WTC11 (cell line): ENCODE measurements around the gene BCL11B. TPM values are rescaled to one million over a fixed set of nuclear protein-coding genes. Genes with fewer than 3 reads are reported as not detected.

Experiments
- ATAC-seq: fragments of 200-7000 bp; cut with Tn5 transposase; 2 replicates; pipeline ENCODE4 v1.10.0; 2021; ENCODE audit warnings: mild to moderate bottlenecking, moderate library complexity
- CTCF ChIA-PET: fragments of 300-600 bp; sonication (Branson Sonifier 250); formaldehyde crosslinking; loops from one replicate; lab custom pipeline; 2021; ENCODE audit warnings: antibody characterized with exemption; lab: Charles Lee
- POLR2A ChIA-PET: fragments of 350-600 bp; sonication (Branson Sonifier 250); formaldehyde crosslinking; loops from one replicate; lab custom pipeline; 2021; ENCODE audit warnings: antibody characterized with exemption; lab: Charles Lee
- DNase-seq: peaks from one replicate; pipeline ENCODE4 v3.0.0; 2021; ENCODE audit warnings: low spot score
- H3K27ac Mint-ChIP-seq: 2 replicates; pipeline ENCODE4 v1.8.0; 2021; ENCODE audit warnings: mixed read lengths
- H3K27me3 Mint-ChIP-seq: 2 replicates; pipeline ENCODE4 v1.8.0; 2021; ENCODE audit warnings: low read depth, mild to moderate bottlenecking, moderate library complexity, mixed read lengths
- H3K36me3 Mint-ChIP-seq: 2 replicates; pipeline ENCODE4 v1.8.0; 2021; ENCODE audit warnings: mixed read lengths
- H3K4me1 Mint-ChIP-seq: 2 replicates; pipeline ENCODE4 v1.8.0; 2022; ENCODE audit warnings: mixed read lengths
- H3K4me3 Mint-ChIP-seq: 2 replicates; pipeline ENCODE4 v1.8.0; 2021; ENCODE audit warnings: mild to moderate bottlenecking, moderate library complexity, mixed read lengths
- H3K9me3 Mint-ChIP-seq: 2 replicates; pipeline ENCODE4 v1.8.0; 2021; ENCODE audit warnings: mixed read lengths
- ATF1 ChIP-seq: sonication (generic); formaldehyde crosslinking; IDR thresholded peaks from 2 replicates; pipeline ENCODE4 v1.8.1; 2023; ENCODE audit warnings: mild to moderate bottlenecking, moderate library complexity, missing genetic modification reagents
- CBFB ChIP-seq: sonication (generic); formaldehyde crosslinking; IDR thresholded peaks from 2 replicates; pipeline ENCODE4 v1.8.1; 2022; ENCODE audit warnings: mild to moderate bottlenecking, low read depth, missing genetic modification reagents
- CREM ChIP-seq: sonication (generic); formaldehyde crosslinking; IDR thresholded peaks from 2 replicates; pipeline ENCODE4 v1.8.1; 2022; ENCODE audit warnings: mild to moderate bottlenecking, missing genetic modification reagents, moderate library complexity
- E2F1 ChIP-seq: sonication (generic); formaldehyde crosslinking; IDR thresholded peaks from 2 replicates; pipeline ENCODE4 v1.8.0; 2022; ENCODE audit warnings: mild to moderate bottlenecking, missing genetic modification reagents
- EMX1 ChIP-seq: fragments of 250-450 bp; sonication (Bioruptor Pico); IDR thresholded peaks from 2 replicates; pipeline ENCODE4 v1.8.0; 2021; ENCODE audit warnings: mild to moderate bottlenecking
- ETV6 ChIP-seq: sonication (generic); formaldehyde crosslinking; IDR thresholded peaks from 2 replicates; pipeline ENCODE4 v1.8.1; 2022; ENCODE audit warnings: mild to moderate bottlenecking, missing genetic modification reagents
- FOXK1 ChIP-seq: sonication (generic); formaldehyde crosslinking; IDR thresholded peaks from 2 replicates; pipeline ENCODE4 v1.8.0; 2022; ENCODE audit warnings: mild to moderate bottlenecking, moderate library complexity, missing genetic modification reagents
- FOXP1 ChIP-seq: sonication (generic); formaldehyde crosslinking; IDR thresholded peaks from 2 replicates; pipeline ENCODE4 v1.8.0; 2022; ENCODE audit warnings: missing genetic modification reagents, mild to moderate bottlenecking, moderate library complexity, borderline replicate concordance
- GRHL2 ChIP-seq: fragments of 250-450 bp; sonication (Bioruptor Pico); IDR thresholded peaks from 2 replicates; pipeline ENCODE4 v1.8.0; 2022; ENCODE audit warnings: mild to moderate bottlenecking, moderate library complexity; ENCODE audit not compliant: insufficient replicate concordance, severe bottlenecking
- RELA ChIP-seq: sonication (generic); formaldehyde crosslinking; IDR thresholded peaks from 2 replicates; pipeline ENCODE4 v1.8.1; 2022; ENCODE audit warnings: missing genetic modification reagents, mild to moderate bottlenecking, borderline replicate concordance
- ZNF263 ChIP-seq: sonication (generic); formaldehyde crosslinking; IDR thresholded peaks from 2 replicates; pipeline ENCODE4 v1.8.1; 2022; ENCODE audit warnings: low read depth, mild to moderate bottlenecking, moderate library complexity, missing genetic modification reagents
- ZNF281 ChIP-seq: sonication (generic); formaldehyde crosslinking; IDR thresholded peaks from 2 replicates; pipeline ENCODE4 v1.8.0; 2023; ENCODE audit warnings: mild to moderate bottlenecking, missing genetic modification reagents
- ZNF317 ChIP-seq: sonication (generic); formaldehyde crosslinking; IDR thresholded peaks from 2 replicates; pipeline ENCODE4 v1.8.1; 2023; ENCODE audit warnings: low read depth, mild to moderate bottlenecking, moderate library complexity, missing genetic modification reagents, borderline replicate concordance
- ZNF425 ChIP-seq: fragments of 250-450 bp; sonication (Bioruptor Pico); conservative IDR thresholded peaks from 2 replicates; pipeline ENCODE4 v1.9.0; 2021; ENCODE audit warnings: mild to moderate bottlenecking
- ZNF671 ChIP-seq: fragments of 250-450 bp; sonication (Bioruptor Pico); IDR thresholded peaks from 2 replicates; pipeline ENCODE4 v1.8.0; 2021; ENCODE audit warnings: mild to moderate bottlenecking
- total RNA-seq: library from RNA; stranded (reverse); gene quantifications from 3 replicates; pipeline ENCODE4 v1.2.3, GENCODE V29; 2021
- TF ChIP-seq, protein P1 (sequence below): sonication (generic); formaldehyde crosslinking; IDR thresholded peaks from 2 replicates; pipeline ENCODE4 v1.8.1; 2022; ENCODE audit warnings: mild to moderate bottlenecking, moderate library complexity, missing genetic modification reagents
- TF ChIP-seq, protein P2 (sequence below): sonication (generic); formaldehyde crosslinking; IDR thresholded peaks from 2 replicates; pipeline ENCODE4 v1.8.1; 2023; ENCODE audit warnings: mild to moderate bottlenecking, moderate library complexity, missing genetic modification reagents
- TF ChIP-seq, protein P3 (sequence below): fragments of 250-450 bp; sonication (Bioruptor Pico); IDR thresholded peaks from 2 replicates; pipeline ENCODE4 v1.9.0; 2021; ENCODE audit warnings: mild to moderate bottlenecking, borderline replicate concordance
- TF ChIP-seq, protein P4 (sequence below): sonication (generic); formaldehyde crosslinking; conservative IDR thresholded peaks from 2 replicates; pipeline ENCODE4 v1.8.1; 2023; ENCODE audit warnings: mild to moderate bottlenecking, low read depth, missing genetic modification reagents, moderate library complexity

BCL11B gene
- total RNA-seq, 1 experiment from 2014 or later, result 9.1 TPM

DNA sequence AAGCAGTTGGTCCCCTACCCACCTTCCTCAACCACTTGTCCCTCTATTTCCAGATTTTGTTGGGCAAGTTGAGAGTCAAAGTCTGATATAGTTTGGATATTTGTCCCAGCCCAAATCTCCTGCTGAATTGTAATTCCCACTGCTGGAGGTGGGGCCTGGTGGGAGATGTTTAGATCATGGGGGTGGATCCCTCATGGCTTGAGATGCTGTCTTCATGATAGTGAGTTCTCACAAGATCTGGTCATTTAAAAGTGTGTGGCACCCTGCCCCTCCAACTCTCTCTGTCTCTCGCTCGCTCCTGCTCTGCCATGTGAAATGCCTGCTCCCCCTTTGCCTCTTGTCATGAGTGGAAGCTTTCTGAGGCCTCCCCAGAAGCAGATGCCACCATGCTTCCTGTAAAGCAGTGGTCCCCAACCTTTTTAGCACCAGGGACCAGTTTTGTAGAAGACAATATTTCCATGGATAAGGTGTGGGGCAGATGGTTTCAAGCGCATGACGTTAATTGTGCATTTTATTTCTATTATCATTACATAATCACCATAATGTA, 37.3 kb upstream of the BCL11B start:
- CTCF ChIA-PET, result interaction anchor here (1.0 kb wide), 1 partner anchor 11 kb away, joined by 4 read pairs; no protein-coding TSS in a partner anchor
- H3K9me3 Mint-ChIP-seq, result peaks cover 30% of the 10 kb centered on the region
- ATAC-seq (no peak), DNase-seq (no peak)
- peaks cover 16% of the 10 kb centered on the region for H3K36me3 Mint-ChIP-seq
- H3K4me1 Mint-ChIP-seq, result peaks cover 7% of the 10 kb centered on the region
- H3K27ac Mint-ChIP-seq, result no peak overlapping the region
- TF ChIP-seq ZNF425 (CRISPR knock-in tag) (no peak), ETV6 (CRISPR knock-in tag) (no peak), GRHL2 (CRISPR knock-in tag) (no peak), FOXK1 (CRISPR knock-in tag) (no peak), FOXP1 (CRISPR knock-in tag) (no peak), CBFB (no peak), E2F1 (CRISPR knock-in tag) (no peak), EMX1 (CRISPR knock-in tag) (no peak), RELA (CRISPR knock-in tag) (no peak), CREM (CRISPR knock-in tag) (no peak), ZNF671 (CRISPR knock-in tag) (no peak), ATF1 (CRISPR knock-in tag) (no peak), ZNF281 (CRISPR knock-in tag) (no peak), ZNF317 (no peak), ZNF263 (CRISPR knock-in tag) (no peak)
- TF ChIP-seq, protein P1, sequence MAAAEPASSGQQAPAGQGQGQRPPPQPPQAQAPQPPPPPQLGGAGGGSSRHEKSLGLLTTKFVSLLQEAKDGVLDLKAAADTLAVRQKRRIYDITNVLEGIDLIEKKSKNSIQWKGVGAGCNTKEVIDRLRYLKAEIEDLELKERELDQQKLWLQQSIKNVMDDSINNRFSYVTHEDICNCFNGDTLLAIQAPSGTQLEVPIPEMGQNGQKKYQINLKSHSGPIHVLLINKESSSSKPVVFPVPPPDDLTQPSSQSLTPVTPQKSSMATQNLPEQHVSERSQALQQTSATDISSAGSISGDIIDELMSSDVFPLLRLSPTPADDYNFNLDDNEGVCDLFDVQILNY (CRISPR knock-in tag), result no peak
- TF ChIP-seq, protein P2, sequence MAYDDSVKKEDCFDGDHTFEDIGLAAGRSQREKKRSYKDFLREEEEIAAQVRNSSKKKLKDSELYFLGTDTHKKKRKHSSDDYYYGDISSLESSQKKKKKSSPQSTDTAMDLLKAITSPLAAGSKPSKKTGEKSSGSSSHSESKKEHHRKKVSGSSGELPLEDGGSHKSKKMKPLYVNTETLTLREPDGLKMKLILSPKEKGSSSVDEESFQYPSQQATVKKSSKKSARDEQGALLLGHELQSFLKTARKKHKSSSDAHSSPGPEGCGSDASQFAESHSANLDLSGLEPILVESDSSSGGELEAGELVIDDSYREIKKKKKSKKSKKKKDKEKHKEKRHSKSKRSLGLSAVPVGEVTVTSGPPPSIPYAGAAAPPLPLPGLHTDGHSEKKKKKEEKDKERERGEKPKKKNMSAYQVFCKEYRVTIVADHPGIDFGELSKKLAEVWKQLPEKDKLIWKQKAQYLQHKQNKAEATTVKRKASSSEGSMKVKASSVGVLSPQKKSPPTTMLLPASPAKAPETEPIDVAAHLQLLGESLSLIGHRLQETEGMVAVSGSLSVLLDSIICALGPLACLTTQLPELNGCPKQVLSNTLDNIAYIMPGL (CRISPR knock-in tag), result no peak
- TF ChIP-seq, protein P3, sequence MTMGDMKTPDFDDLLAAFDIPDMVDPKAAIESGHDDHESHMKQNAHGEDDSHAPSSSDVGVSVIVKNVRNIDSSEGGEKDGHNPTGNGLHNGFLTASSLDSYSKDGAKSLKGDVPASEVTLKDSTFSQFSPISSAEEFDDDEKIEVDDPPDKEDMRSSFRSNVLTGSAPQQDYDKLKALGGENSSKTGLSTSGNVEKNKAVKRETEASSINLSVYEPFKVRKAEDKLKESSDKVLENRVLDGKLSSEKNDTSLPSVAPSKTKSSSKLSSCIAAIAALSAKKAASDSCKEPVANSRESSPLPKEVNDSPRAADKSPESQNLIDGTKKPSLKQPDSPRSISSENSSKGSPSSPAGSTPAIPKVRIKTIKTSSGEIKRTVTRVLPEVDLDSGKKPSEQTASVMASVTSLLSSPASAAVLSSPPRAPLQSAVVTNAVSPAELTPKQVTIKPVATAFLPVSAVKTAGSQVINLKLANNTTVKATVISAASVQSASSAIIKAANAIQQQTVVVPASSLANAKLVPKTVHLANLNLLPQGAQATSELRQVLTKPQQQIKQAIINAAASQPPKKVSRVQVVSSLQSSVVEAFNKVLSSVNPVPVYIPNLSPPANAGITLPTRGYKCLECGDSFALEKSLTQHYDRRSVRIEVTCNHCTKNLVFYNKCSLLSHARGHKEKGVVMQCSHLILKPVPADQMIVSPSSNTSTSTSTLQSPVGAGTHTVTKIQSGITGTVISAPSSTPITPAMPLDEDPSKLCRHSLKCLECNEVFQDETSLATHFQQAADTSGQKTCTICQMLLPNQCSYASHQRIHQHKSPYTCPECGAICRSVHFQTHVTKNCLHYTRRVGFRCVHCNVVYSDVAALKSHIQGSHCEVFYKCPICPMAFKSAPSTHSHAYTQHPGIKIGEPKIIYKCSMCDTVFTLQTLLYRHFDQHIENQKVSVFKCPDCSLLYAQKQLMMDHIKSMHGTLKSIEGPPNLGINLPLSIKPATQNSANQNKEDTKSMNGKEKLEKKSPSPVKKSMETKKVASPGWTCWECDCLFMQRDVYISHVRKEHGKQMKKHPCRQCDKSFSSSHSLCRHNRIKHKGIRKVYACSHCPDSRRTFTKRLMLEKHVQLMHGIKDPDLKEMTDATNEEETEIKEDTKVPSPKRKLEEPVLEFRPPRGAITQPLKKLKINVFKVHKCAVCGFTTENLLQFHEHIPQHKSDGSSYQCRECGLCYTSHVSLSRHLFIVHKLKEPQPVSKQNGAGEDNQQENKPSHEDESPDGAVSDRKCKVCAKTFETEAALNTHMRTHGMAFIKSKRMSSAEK, result no peak
- TF ChIP-seq, protein P4, sequence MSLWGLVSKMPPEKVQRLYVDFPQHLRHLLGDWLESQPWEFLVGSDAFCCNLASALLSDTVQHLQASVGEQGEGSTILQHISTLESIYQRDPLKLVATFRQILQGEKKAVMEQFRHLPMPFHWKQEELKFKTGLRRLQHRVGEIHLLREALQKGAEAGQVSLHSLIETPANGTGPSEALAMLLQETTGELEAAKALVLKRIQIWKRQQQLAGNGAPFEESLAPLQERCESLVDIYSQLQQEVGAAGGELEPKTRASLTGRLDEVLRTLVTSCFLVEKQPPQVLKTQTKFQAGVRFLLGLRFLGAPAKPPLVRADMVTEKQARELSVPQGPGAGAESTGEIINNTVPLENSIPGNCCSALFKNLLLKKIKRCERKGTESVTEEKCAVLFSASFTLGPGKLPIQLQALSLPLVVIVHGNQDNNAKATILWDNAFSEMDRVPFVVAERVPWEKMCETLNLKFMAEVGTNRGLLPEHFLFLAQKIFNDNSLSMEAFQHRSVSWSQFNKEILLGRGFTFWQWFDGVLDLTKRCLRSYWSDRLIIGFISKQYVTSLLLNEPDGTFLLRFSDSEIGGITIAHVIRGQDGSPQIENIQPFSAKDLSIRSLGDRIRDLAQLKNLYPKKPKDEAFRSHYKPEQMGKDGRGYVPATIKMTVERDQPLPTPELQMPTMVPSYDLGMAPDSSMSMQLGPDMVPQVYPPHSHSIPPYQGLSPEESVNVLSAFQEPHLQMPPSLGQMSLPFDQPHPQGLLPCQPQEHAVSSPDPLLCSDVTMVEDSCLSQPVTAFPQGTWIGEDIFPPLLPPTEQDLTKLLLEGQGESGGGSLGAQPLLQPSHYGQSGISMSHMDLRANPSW, result no peak
- no peaks in the 10 kb centered on the region for H3K27me3 Mint-ChIP-seq
- no peak overlapping the region for H3K4me3 Mint-ChIP-seq
- POLR2A ChIA-PET, result no interaction called here
